ENCODE results near the gene GLTP.
"Not testable (repeated sequence)": the region's sequence is repeated elsewhere in the genome, so short reads cannot be mapped to it uniquely, and the experiment has no call there.

Gene GLTP, protein sequence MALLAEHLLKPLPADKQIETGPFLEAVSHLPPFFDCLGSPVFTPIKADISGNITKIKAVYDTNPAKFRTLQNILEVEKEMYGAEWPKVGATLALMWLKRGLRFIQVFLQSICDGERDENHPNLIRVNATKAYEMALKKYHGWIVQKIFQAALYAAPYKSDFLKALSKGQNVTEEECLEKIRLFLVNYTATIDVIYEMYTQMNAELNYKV

DNA sequence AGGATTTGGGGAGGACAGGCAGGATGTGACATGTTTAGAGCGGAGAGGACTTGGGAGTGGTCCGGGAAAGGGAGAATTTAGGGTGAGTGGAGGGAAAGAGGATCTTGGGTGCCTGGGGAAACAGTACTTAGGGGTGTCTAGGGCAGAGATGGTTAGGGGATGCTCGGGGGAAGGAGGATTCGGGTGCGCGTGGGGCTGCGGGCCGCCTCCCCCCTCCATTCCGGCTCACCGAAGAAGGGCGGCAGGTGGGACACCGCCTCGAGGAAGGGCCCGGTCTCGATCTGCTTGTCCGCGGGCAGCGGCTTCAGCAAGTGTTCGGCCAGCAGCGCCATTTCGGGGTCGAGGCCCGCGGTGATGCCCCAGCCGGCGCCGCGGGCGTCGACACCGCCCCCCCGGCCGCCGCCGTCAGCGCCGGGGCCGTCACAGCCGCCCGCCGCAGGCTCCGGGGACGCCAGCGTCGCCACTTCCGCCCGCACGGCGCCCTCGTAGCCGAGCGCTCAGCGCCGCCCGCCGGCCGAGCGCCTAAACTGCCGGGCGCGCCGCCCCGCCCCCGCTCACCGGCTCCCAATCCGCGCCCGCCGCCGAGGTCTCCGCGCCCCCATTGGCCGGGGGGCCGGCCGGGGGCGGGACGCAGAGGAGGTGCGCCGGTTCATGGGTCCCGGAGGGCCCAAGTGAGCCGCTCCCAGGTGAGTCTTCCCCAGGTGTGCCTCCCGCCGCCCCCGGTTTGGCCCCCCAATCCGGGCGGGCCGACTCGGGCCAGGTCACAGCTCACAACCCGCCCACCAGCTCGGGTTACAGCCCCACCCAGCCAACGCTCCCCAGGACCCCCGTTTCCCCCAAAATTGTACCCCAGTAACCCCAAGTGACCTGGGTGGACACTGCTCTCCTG is at the start of gene GLTP:
GLTP (minus strand) TSS at position 499 of the 889 bp plus-strand sequence; CDS start at position 332, 167 bp downstream.
- no peaks in the 10 kb centered on the region for H3K36me3 ChIP-seq (ENCODE audit: control insufficient read depth, insufficient read depth, low read length)
- H3K9ac ChIP-seq (ENCODE audit: low read depth, low read length) = peak within 1 kb of the TSS; percentile 54
- H3K27me3 ChIP-seq (ENCODE audit: control insufficient read depth, insufficient read depth, low read length) = peaks cover 6% of the 10 kb centered on the region
- no peaks in the 10 kb centered on the region for H3K9me3 ChIP-seq (ENCODE audit: control insufficient read depth, insufficient read depth, low read length)
- H3K4me1 ChIP-seq (ENCODE audit: control insufficient read depth, insufficient read depth, low read length) = peaks cover 13% of the 10 kb centered on the region
- peak within 1 kb of the TSS; percentile 94 for H3K4me3 ChIP-seq (ENCODE audit: low read depth, low read length)

DNA sequence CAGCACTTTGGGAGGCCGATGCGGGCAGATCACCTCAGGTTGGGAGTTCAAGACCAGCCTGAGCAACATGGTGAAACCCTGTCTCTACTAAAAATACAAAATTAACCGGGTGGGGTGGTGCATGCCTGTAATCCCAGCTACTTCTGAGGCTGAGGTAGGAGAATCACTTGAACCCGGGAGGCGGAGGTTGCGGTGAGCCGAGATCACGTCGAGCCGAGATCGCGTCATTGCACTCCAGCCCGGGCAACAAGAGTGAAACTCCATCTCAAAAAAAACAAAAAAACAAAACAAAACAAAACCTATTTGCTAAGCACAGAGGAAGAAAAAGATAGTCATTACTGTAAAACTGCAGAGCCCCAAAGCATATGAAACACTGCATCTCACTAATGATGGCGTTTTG is 49.0 kb upstream of the GLTP start:
- H3K9me3 ChIP-seq (ENCODE audit: control insufficient read depth, insufficient read depth, low read length); H3K4me1 ChIP-seq (ENCODE audit: control insufficient read depth, insufficient read depth, low read length); H3K9ac ChIP-seq (ENCODE audit: low read depth, low read length); H3K4me3 ChIP-seq (ENCODE audit: low read depth, low read length); H3K27me3 ChIP-seq (ENCODE audit: control insufficient read depth, insufficient read depth, low read length): not testable (repeated sequence)
- H3K36me3 ChIP-seq (ENCODE audit: control insufficient read depth, insufficient read depth, low read length) = peaks cover 17% of the 10 kb centered on the region

DNA sequence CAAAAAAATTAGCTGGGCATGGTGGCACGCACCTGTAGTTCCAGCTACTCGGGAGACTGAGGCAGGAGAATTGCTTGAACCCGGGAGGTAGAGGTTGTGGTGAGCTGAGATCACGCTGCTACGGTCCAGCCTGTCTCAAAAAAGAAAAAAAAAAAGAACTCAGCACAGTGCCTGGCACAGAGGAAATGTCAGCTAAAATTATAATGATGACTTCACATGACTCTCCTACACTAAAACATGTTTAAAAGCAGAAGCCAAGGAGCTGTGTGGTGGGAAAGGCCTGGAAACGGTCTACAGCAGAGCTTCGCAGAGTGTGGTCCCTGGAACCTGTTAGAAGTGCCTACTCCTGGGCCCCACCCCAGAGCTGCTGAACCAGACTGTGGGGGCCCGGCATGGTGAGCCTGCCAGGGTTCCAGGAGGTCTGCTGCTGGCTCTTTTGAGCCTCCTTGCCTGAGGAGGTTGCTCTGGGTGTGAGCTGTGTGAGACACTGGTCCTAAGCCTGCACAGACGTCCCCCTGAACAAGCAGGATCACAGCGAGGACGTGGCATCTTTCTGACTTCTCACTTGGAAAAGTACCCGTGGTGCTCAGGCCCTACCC is 47.8 kb upstream of the GLTP start:
- Histone ChIP-seq H3K4me3 (ENCODE audit: low read depth, low read length) (no peak overlapping the region), H3K36me3 (ENCODE audit: control insufficient read depth, insufficient read depth, low read length) (peaks cover 16% of the 10 kb centered on the region), H3K9me3 (ENCODE audit: control insufficient read depth, insufficient read depth, low read length) (no peaks in the 10 kb centered on the region), H3K27me3 (ENCODE audit: control insufficient read depth, insufficient read depth, low read length) (no peaks in the 10 kb centered on the region), H3K9ac (ENCODE audit: low read depth, low read length) (no peak overlapping the region), H3K4me1 (ENCODE audit: control insufficient read depth, insufficient read depth, low read length) (no peaks in the 10 kb centered on the region)

DNA sequence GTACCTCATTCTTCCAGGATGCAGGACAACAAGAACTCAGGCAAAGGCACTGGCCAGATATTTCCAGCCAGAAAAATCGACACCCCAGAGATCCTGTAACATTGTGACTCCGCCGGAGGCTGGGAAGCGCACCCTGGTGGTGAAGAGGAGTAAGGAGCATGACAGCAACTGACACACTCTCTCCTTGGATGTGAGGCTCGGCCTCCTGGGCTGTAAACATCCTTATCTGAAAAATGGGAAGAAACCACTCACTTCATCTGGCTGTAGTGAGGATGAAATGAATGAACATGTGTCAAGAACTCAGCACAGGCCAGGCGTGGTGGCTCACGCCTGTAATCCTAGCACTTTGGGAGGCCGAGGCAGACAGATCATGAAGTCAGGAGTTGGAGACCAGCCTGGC is 47.3 kb upstream of the GLTP start:
- H3K4me3 ChIP-seq (ENCODE audit: low read depth, low read length) = no peak overlapping the region
- H3K4me1 ChIP-seq (ENCODE audit: control insufficient read depth, insufficient read depth, low read length) = no peaks in the 10 kb centered on the region
- H3K9me3 ChIP-seq (ENCODE audit: control insufficient read depth, insufficient read depth, low read length) = no peaks in the 10 kb centered on the region
- H3K27me3 ChIP-seq (ENCODE audit: control insufficient read depth, insufficient read depth, low read length) = no peaks in the 10 kb centered on the region
- no peak overlapping the region for H3K9ac ChIP-seq (ENCODE audit: low read depth, low read length)
- H3K36me3 ChIP-seq (ENCODE audit: control insufficient read depth, insufficient read depth, low read length) = peaks cover 15% of the 10 kb centered on the region

DNA sequence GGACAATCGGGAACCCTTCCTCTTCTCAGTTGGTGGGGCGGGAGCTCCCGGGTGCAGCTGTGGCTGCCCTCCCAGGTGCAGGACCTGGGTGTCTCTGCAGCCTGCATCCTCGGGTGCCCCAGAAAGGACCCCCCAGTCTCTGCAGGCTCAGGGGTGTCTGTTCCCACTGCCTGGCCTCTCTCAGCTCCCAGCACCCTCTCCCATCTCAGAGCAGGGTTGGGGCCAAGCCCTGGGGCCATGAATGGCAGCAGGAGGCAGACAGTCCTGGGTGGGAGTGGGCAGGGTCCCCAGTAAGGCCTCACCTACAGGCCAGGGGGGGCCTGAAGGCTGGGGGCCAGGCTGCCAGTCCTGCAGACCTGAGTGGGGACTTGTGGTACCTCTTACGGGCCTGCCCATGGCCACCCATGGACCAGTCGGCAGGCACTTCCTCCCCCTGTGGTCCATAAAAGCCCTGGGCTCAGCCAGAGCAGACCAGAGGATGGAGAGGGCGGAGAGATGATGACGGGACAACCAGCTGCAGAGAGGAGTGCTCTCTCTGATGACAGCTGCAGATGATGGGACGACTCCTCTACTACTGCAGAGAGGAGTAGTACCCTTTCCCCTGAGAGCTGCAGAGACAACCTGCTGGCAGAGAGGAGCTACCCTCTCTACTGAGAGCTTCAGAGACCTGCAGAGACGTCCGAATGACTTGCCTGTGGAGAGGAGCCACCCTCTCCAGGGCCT is 46.3 kb upstream of the GLTP start:
- Histone ChIP-seq H3K4me1 (ENCODE audit: control insufficient read depth, insufficient read depth, low read length) (no peaks in the 10 kb centered on the region), H3K36me3 (ENCODE audit: control insufficient read depth, insufficient read depth, low read length) (peaks cover 10% of the 10 kb centered on the region), H3K27me3 (ENCODE audit: control insufficient read depth, insufficient read depth, low read length) (no peaks in the 10 kb centered on the region), H3K9me3 (ENCODE audit: control insufficient read depth, insufficient read depth, low read length) (no peaks in the 10 kb centered on the region), H3K9ac (ENCODE audit: low read depth, low read length) (no peak overlapping the region), H3K4me3 (ENCODE audit: low read depth, low read length) (no peak overlapping the region)

DNA sequence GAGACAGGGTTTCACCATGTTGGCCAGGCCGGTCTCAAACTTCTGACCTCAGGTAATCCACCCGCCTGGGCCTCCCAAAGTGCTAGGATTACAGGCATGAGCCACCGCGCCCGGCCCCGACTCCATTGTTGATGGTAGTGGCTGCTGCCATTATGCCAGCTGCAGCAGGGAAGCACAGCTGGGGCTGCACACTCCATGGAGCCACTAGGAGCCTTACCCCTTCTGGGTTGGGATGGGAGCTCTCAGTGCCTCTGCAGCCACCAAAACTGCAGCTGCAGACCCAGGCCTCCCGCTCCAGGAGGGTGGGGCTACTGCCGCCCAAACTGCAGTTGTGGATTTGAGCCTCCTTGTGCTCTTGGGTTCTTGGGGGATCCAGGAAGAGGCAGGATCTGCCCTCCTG is 45.7 kb upstream of the GLTP start:
- Histone ChIP-seq H3K27me3 (ENCODE audit: control insufficient read depth, insufficient read depth, low read length) (no peaks in the 10 kb centered on the region), H3K36me3 (ENCODE audit: control insufficient read depth, insufficient read depth, low read length) (peaks cover 5% of the 10 kb centered on the region), H3K4me1 (ENCODE audit: control insufficient read depth, insufficient read depth, low read length) (no peaks in the 10 kb centered on the region), H3K4me3 (ENCODE audit: low read depth, low read length) (no peak overlapping the region), H3K9me3 (ENCODE audit: control insufficient read depth, insufficient read depth, low read length) (no peaks in the 10 kb centered on the region), H3K9ac (ENCODE audit: low read depth, low read length) (no peak overlapping the region)

DNA sequence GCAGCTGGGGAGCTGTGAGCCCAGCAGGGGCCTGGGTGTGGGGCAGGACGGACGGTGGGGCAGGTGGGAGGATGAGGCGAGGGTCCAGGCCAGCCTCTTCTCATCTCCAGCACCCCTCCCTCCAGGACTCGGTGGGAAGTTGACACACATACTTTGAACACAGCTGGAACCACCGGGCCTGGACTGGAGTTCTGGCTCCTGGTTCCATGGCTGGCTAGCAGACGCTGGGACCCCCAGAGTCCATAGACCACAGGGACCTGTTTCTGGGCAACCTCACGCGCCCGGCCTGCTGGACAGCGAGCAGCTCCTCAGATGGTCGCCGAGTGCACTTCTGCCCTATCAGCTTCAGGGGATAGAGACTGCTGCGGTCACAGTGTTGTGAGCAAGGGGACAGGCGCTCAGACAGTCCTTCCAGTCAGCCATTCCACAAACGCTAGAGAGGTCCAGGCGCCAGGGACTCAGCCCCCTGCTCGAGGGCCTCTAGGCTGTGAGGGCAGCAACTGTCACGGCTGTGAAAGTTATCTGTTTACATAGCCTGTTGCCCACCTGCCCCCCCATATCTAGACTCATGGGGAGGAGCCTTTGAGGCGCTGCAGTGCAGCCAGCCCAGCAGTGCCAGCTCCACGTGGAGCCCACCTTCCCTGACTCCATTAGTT is 45.0 kb upstream of the GLTP start:
- no peaks in the 10 kb centered on the region for H3K9me3 ChIP-seq (ENCODE audit: control insufficient read depth, insufficient read depth, low read length)
- H3K4me1 ChIP-seq (ENCODE audit: control insufficient read depth, insufficient read depth, low read length) = no peaks in the 10 kb centered on the region
- no peaks in the 10 kb centered on the region for H3K36me3 ChIP-seq (ENCODE audit: control insufficient read depth, insufficient read depth, low read length)
- no peak overlapping the region for H3K4me3 ChIP-seq (ENCODE audit: low read depth, low read length)
- H3K27me3 ChIP-seq (ENCODE audit: control insufficient read depth, insufficient read depth, low read length) = no peaks in the 10 kb centered on the region
- no peak overlapping the region for H3K9ac ChIP-seq (ENCODE audit: low read depth, low read length)

DNA sequence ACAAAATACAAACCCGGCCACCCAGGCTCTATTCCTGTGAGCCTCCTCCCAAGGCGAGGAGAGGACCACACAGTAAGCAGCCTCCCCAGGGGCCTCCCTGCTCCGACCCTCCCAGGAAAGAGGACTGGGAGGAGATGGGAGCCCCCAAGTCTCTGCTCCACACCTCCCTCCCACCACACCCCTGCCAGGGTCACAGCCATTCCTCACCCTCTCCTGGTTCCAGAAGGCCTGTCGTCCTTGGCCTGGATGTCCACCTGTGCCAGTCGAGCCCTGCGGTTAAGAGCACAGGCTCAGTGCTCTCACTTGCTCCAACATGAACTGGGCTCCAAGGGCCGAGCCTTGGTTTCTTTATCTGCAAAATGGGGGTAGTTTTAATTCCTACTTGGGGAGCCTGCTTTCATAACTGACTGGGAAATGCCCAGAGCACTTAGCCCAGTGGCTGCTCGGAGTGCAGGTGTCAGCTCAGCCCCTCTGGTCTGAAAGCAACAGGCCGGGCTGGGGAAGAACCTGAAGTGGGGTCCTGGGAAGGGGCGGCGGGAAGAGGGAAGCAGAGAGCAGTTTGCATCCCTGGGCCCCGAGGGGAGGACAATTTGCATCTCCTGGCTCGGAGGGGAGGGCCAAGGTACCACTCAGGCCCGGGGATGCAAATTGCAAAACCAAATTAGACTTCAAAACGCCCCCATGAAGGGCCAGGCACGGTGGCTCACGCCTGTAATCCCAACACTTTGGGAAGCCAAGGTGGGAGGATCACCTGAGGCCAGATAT is 43.3 kb upstream of the GLTP start:
- Histone ChIP-seq H3K4me3 (ENCODE audit: low read depth, low read length) (no peak overlapping the region), H3K36me3 (ENCODE audit: control insufficient read depth, insufficient read depth, low read length) (no peaks in the 10 kb centered on the region), H3K4me1 (ENCODE audit: control insufficient read depth, insufficient read depth, low read length) (no peaks in the 10 kb centered on the region), H3K9me3 (ENCODE audit: control insufficient read depth, insufficient read depth, low read length) (no peaks in the 10 kb centered on the region), H3K9ac (ENCODE audit: low read depth, low read length) (no peak overlapping the region), H3K27me3 (ENCODE audit: control insufficient read depth, insufficient read depth, low read length) (no peaks in the 10 kb centered on the region)

DNA sequence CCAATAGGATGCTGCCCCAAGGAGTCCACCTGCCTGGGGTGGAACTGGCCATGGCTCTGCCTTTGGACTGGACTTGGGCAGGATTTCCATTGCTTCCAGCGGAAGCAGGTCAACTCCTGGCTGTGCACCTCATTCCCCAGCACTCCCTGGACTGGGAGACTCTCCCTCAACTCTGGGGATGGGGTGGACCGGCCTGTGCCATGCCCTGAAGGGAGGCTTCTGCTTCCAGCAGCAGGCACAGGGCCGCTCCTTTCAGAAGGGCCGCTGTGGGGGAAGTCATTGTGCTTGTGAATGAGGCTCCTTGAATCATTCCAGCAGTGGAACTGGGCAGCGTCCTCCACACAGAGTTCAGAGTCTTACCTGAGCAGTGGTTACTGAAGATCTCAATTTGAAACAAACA is 42.7 kb upstream of the GLTP start:
- H3K4me1 ChIP-seq (ENCODE audit: control insufficient read depth, insufficient read depth, low read length) = no peaks in the 10 kb centered on the region
- no peaks in the 10 kb centered on the region for H3K36me3 ChIP-seq (ENCODE audit: control insufficient read depth, insufficient read depth, low read length)
- H3K9ac ChIP-seq (ENCODE audit: low read depth, low read length) = no peak overlapping the region
- H3K9me3 ChIP-seq (ENCODE audit: control insufficient read depth, insufficient read depth, low read length) = no peaks in the 10 kb centered on the region
- no peaks in the 10 kb centered on the region for H3K27me3 ChIP-seq (ENCODE audit: control insufficient read depth, insufficient read depth, low read length)
- no peak overlapping the region for H3K4me3 ChIP-seq (ENCODE audit: low read depth, low read length)

DNA sequence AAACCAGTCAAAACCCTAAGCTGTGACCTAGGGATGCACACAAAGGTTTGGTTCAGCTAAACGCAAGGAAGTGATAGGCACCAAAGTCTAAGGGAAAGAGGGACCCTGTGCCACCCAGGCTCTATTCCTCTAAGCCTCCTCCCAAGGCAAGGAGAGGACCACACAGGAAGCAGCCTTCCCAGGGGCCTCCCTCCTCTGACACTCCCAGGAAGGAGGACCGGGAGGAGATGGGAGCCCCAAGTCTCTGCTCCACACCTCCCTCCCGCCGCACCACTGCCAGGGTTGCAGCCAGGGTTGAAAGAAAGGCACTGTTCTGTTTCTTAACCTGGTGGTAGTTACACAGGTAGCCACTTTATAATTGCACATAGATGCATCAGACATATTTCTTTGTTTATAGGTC is 41.6 kb upstream of the GLTP start:
- Histone ChIP-seq H3K4me1 (ENCODE audit: control insufficient read depth, insufficient read depth, low read length) (no peaks in the 10 kb centered on the region), H3K27me3 (ENCODE audit: control insufficient read depth, insufficient read depth, low read length) (no peaks in the 10 kb centered on the region), H3K9me3 (ENCODE audit: control insufficient read depth, insufficient read depth, low read length) (no peaks in the 10 kb centered on the region), H3K36me3 (ENCODE audit: control insufficient read depth, insufficient read depth, low read length) (no peaks in the 10 kb centered on the region), H3K4me3 (ENCODE audit: low read depth, low read length) (no peak overlapping the region), H3K9ac (ENCODE audit: low read depth, low read length) (no peak overlapping the region)
